ENCODE measurements around the gene SIPA1L3. TPM values are rescaled to one million over a fixed set of nuclear protein-coding genes. Genes with fewer than 3 reads are reported as not detected.

SIPA1L3 gene
- total and polyA plus RNA-seq, 10 of the 15 experiments (the other 5 are each of a cell fraction or from before 2014, with no cell fraction given) = 0.24 to 66.2 (median 19.1) TPM

- H3K27me3 ChIP-seq (replicated peaks in 1 of 2; ENCODE audit: control insufficient read depth in 2 of 2, insufficient read depth in 2 of 2, low read length in 1 of 2) = no peaks in the 10 kb centered on the region
- over 99% methylated on average over 12 of the region's 12 CpGs for WGBS (ENCODE audit: insufficient coverage, insufficient replicate concordance, low lambda C conversion rate, missing lambda C conversion rate)
- ChIA-PET POLR2A (no interaction called here), SMC1A (ENCODE audit: uncharacterized antibody, unreplicated experiment) (no interaction called here), CTCF (interaction anchor here (1.8 kb wide), 1 partner anchor 268 kb away, joined by 4 read pairs; no protein-coding TSS in a partner anchor), RAD21 (ENCODE audit: unreplicated experiment) (no interaction called here)
- no peak overlapping the region for H2AFZ ChIP-seq (ENCODE audit: control insufficient read depth, low read depth, low read length)
- TF ChIP-seq IKZF2 (IDR thresholded peaks at IDR 0.05) = no peak
- no peak for TF ChIP-seq SPI1 (IDR thresholded peaks at IDR 0.05; ENCODE audit: borderline replicate concordance, insufficient read depth, low read depth, low read length)
- no peak for TF ChIP-seq TBL1XR1 (IDR thresholded peaks at IDR 0.05; ENCODE audit: low read depth, low read length)
- TF ChIP-seq ZBTB4 (CRISPR knock-in tag; IDR thresholded peaks at IDR 0.05) = no peak
- no peak for TF ChIP-seq SRF (IDR thresholded peaks at IDR 0.05; ENCODE audit: low read depth in 2 of 2, low read length in 2 of 2)
- no peak for TF ChIP-seq SUZ12 (IDR thresholded peaks at IDR 0.05; ENCODE audit: unreplicated experiment)
- no peak for TF ChIP-seq JUNB (IDR thresholded peaks at IDR 0.05)
- TF ChIP-seq E2F4 (IDR thresholded peaks at IDR 0.05; ENCODE audit: low read depth, low read length) = no peak
- no peak for TF ChIP-seq E4F1 (IDR thresholded peaks at IDR 0.05; ENCODE audit: borderline replicate concordance, partially characterized antibody)
- TF ChIP-seq SMAD5 (IDR thresholded peaks at IDR 0.05; ENCODE audit: low read depth) = no peak
- no peak for TF ChIP-seq BHLHE40 (IDR thresholded peaks at IDR 0.05; ENCODE audit: borderline replicate concordance in 1 of 2, low read depth in 2 of 2, low read length in 1 of 2)
- TF ChIP-seq BACH1 (IDR thresholded peaks at IDR 0.05; ENCODE audit: borderline replicate concordance) = no peak
- TF ChIP-seq KDM1A (IDR thresholded peaks at IDR 0.05; ENCODE audit: borderline replicate concordance) = no peak
- no peak overlapping the region for H3K9ac ChIP-seq (ENCODE audit: control insufficient read depth, insufficient read depth, low read length)
- no peaks in the 10 kb centered on the region for H3K79me2 ChIP-seq (ENCODE audit: control insufficient read depth, insufficient read depth, low read length)
- DNase-seq (ENCODE audit: low read depth, low spot score) (no peak), ATAC-seq (no peak), FAIRE-seq (no peak)
- no peaks in the 10 kb centered on the region for H4K20me1 ChIP-seq (ENCODE audit: control insufficient read depth, insufficient read depth)
- H3K4me3 ChIP-seq = no peak overlapping the region
- no peaks in the 10 kb centered on the region for H3K9me3 ChIP-seq (replicated peaks; ENCODE audit: control insufficient read depth, insufficient read depth, low read length)
- H3K36me3 ChIP-seq (ENCODE audit: control insufficient read depth in 2 of 2, insufficient read depth in 2 of 2, low read length in 1 of 2) = peaks cover 7 to 11% of the 10 kb centered on the region in 2 experiments
- in situ Hi-C loops (cut with MboI) = no loop called here
- no TSS peak for BruUV-seq (replicated peaks)
- no peak overlapping the region for H3K4me2 ChIP-seq (ENCODE audit: control insufficient read depth, insufficient read depth)
- H3K27ac ChIP-seq (ENCODE audit: control insufficient read depth, insufficient read depth) = no peak overlapping the region
- intact Hi-C loops (cut with micrococcal nuclease; ENCODE audit: unreplicated experiment) = no loop called here
- no peaks in the 10 kb centered on the region for H3K4me1 ChIP-seq (ENCODE audit: control insufficient read depth, insufficient read depth, low read length)
Measured at GRCh38 chr19:38170334-38170733, 263.3 kb downstream of the SIPA1L3 start.

Measured in GM12878 (cell line).